ENCODE data around the gene FAM3D.

DNA sequence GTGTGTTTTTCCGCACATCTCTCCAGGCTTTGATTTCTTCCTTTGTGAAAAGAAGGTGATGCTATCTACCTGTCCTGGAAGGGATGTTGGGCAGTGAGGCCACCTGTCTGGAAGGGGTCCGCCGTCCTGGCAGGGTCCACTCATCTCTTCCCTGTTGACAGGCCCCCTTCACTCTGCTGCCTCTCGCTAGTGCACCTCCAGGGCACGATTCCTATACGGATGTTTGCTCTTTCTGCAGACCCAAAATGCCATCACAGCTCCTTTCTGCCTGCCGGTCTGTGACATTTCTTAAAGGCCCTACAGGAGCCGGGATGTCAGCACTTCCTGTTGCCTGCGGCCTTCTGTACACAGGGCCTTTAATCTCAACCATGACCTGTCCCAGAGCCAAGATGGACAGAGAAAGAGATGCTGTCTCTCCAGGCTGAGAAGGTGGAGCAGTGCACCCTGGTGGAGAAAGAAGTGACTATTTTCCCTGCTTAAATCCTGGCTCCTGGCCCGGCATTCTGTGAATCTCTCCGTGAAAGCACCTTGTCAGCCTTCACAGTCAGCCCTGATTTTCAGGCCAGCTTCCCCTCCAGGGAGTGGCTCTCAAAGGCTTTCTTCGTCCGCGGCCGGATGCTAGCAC lies 7.4 kb downstream of the FAM3D start:
- TF ChIP-seq, protein P1, sequence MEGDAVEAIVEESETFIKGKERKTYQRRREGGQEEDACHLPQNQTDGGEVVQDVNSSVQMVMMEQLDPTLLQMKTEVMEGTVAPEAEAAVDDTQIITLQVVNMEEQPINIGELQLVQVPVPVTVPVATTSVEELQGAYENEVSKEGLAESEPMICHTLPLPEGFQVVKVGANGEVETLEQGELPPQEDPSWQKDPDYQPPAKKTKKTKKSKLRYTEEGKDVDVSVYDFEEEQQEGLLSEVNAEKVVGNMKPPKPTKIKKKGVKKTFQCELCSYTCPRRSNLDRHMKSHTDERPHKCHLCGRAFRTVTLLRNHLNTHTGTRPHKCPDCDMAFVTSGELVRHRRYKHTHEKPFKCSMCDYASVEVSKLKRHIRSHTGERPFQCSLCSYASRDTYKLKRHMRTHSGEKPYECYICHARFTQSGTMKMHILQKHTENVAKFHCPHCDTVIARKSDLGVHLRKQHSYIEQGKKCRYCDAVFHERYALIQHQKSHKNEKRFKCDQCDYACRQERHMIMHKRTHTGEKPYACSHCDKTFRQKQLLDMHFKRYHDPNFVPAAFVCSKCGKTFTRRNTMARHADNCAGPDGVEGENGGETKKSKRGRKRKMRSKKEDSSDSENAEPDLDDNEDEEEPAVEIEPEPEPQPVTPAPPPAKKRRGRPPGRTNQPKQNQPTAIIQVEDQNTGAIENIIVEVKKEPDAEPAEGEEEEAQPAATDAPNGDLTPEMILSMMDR (IDR thresholded peaks at IDR 0.05), result peak; percentile 59
- no peak for TF ChIP-seq EZH2phosphoT487 (IDR thresholded peaks at IDR 0.05)
